Measurements from ENCODE around the gene SDC3. TPM values are rescaled to one million over a fixed set of nuclear protein-coding genes. Genes with fewer than 3 reads are reported as not detected.

SDC3 gene
- total RNA-seq, 2 experiments from 2014 or later = not detected

DNA sequence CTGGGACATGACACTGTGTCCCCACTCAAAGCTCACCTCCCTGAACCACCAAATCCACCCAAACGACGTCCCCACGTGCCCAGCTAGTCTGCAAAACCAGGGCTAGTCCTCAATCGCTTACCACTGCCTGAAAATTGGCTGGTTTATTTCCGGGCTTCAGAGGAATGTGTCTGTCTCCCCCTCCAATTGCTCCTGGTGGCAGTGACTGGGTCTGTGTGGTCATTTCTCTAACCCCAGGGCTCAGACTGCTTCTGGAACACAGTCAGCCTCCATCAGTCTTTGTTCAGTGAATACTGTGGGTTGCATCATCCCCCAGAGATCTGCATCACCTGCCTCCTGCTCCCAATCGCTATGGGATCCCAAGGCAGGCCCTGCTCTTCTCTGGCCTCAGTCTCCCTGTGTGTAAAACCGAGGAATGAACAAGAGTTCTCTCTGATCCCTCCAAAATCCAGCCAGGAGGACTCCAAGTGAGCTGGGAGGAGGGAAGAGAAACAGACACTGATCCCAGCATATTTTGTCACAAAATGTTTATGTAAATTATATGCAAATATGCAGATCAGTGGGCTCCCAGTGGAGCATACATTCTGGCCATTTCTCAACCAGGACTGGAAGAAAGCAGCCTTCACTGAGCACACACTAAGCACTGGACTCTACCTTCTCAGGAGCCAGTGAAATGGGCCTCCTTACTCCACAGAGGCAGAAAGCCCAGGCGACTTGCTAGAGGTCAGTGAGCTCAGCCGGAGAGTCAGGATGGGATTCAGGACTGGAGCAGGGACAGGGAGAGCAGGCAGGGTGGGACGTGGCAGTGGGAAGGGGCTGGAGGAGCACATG lies 20.9 kb downstream of the SDC3 start:
- no peaks in the 10 kb centered on the region for H3K9me3 Mint-ChIP-seq
- CTCF ChIA-PET = no interaction called here
- no peak overlapping the region for H3K4me3 Mint-ChIP-seq
- H3K4me1 Mint-ChIP-seq = no peaks in the 10 kb centered on the region
- no peak overlapping the region for H3K27ac Mint-ChIP-seq
- no peaks in the 10 kb centered on the region for H3K36me3 Mint-ChIP-seq (ENCODE audit: low read depth)
- no peak for DNase-seq
- POLR2A ChIA-PET = no interaction called here
- H3K27me3 Mint-ChIP-seq = peaks cover 13% of the 10 kb centered on the region

DNA sequence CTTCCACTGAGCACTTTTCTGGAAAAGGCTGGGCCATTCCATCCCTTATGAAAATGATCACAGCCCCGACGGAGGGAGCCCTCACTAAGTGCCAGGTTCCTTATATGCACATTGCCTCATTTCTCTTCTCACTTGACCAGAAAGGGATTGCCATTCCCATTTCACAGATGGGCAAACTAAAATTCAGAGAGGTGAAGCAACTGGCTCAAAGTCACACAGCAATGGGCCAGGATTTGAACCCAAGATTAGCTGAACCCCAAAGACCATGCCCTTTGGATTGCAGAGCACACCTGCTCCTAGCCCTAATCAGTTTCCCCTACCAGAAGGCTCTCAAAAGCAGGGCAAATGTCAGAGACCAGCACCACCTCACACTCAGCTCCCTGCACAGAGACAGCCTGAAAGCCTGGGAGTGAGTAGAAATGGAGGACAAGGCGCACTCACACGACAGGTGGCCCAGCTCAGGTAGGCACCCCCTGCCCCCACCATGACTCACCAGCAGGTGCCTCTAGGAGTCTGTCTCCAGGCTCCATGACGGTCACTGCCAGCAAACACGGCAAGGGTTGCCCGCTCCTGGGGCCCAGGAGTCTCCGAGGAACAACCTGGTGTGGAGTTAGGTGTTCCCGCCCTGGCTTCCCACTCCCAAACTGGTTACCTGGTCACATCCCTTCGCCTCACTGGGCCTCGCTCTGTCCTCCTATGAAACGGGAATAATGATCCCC lies 21.7 kb downstream of the SDC3 start:
- no peaks in the 10 kb centered on the region for H3K9me3 Mint-ChIP-seq
- DNase-seq = no peak
- H3K27ac Mint-ChIP-seq = no peak overlapping the region
- no peaks in the 10 kb centered on the region for H3K4me1 Mint-ChIP-seq
- ChIA-PET CTCF (no interaction called here), POLR2A (no interaction called here)
- no peaks in the 10 kb centered on the region for H3K36me3 Mint-ChIP-seq (ENCODE audit: low read depth)
- no peak overlapping the region for H3K4me3 Mint-ChIP-seq
- H3K27me3 Mint-ChIP-seq = peaks cover 16% of the 10 kb centered on the region

- CTCF ChIA-PET = no interaction called here
- Mint-ChIP-seq H3K27ac (no peak overlapping the region), H3K9me3 (no peaks in the 10 kb centered on the region)
Observed at GRCh38 chr1:30885570-30886522, 22.7 kb downstream of the SDC3 start.

GRCh38 chr1:30884723-30885122 lies 23.8 kb downstream of the SDC3 start:
- H3K36me3 Mint-ChIP-seq (ENCODE audit: low read depth) = no peaks in the 10 kb centered on the region
- peaks cover 28% of the 10 kb centered on the region for H3K27me3 Mint-ChIP-seq
- H3K27ac Mint-ChIP-seq = no peak overlapping the region
- no peaks in the 10 kb centered on the region for H3K4me1 Mint-ChIP-seq
- no peak overlapping the region for H3K4me3 Mint-ChIP-seq
- DNase-seq = no peak
- CTCF ChIA-PET = interaction anchor here (0.8 kb wide), 1 partner anchor 83 kb away, joined by 3 read pairs; no protein-coding TSS in a partner anchor
- no peaks in the 10 kb centered on the region for H3K9me3 Mint-ChIP-seq
- POLR2A ChIA-PET = no interaction called here

More at GRCh38 chr1:30885570-30886522, 22.7 kb downstream of the SDC3 start:
- no peak for DNase-seq
- Mint-ChIP-seq H3K4me1 (no peaks in the 10 kb centered on the region), H3K27me3 (peaks cover 23% of the 10 kb centered on the region), H3K36me3 (ENCODE audit: low read depth) (no peaks in the 10 kb centered on the region), H3K4me3 (no peak overlapping the region)
- POLR2A ChIA-PET = no interaction called here

GRCh38 chr1:30883389-30884172 lies 25.0 kb downstream of the SDC3 start:
- H3K9me3 Mint-ChIP-seq = no peaks in the 10 kb centered on the region
- CTCF ChIA-PET = no interaction called here
- no peaks in the 10 kb centered on the region for H3K4me1 Mint-ChIP-seq

GRCh38 chr1:30882678-30883388 lies 25.7 kb downstream of the SDC3 start:
- H3K27me3 Mint-ChIP-seq = peaks cover 36% of the 10 kb centered on the region
- H3K36me3 Mint-ChIP-seq (ENCODE audit: low read depth) = no peaks in the 10 kb centered on the region

More at GRCh38 chr1:30883389-30884172, 25.0 kb downstream of the SDC3 start:
- Mint-ChIP-seq H3K27me3 (peaks cover 33% of the 10 kb centered on the region), H3K27ac (no peak overlapping the region), H3K36me3 (ENCODE audit: low read depth) (no peaks in the 10 kb centered on the region), H3K4me3 (no peak overlapping the region)
- POLR2A ChIA-PET = no interaction called here
- no peak for DNase-seq

GRCh38 chr1:30881319-30882181 lies 27.0 kb downstream of the SDC3 start:
- ChIA-PET CTCF (no interaction called here), POLR2A (no interaction called here)
- H3K4me1 Mint-ChIP-seq = no peaks in the 10 kb centered on the region
- peaks cover 39% of the 10 kb centered on the region for H3K27me3 Mint-ChIP-seq
- no peak overlapping the region for H3K27ac Mint-ChIP-seq
- no peaks in the 10 kb centered on the region for H3K9me3 Mint-ChIP-seq
- no peak overlapping the region for H3K4me3 Mint-ChIP-seq
- DNase-seq = no peak
- no peaks in the 10 kb centered on the region for H3K36me3 Mint-ChIP-seq (ENCODE audit: low read depth)

More at GRCh38 chr1:30882678-30883388, 25.7 kb downstream of the SDC3 start:
- ChIA-PET POLR2A (no interaction called here), CTCF (no interaction called here)
- H3K4me3 Mint-ChIP-seq = no peak overlapping the region
- DNase-seq = no peak
- H3K27ac Mint-ChIP-seq = no peak overlapping the region
- no peaks in the 10 kb centered on the region for H3K9me3 Mint-ChIP-seq
- H3K4me1 Mint-ChIP-seq = no peaks in the 10 kb centered on the region

GRCh38 chr1:30880678-30881318 lies 27.8 kb downstream of the SDC3 start:
- no peaks in the 10 kb centered on the region for H3K9me3 Mint-ChIP-seq
- ChIA-PET CTCF (no interaction called here), POLR2A (no interaction called here)
- H3K27me3 Mint-ChIP-seq = peaks cover 37% of the 10 kb centered on the region
- DNase-seq = no peak
- H3K27ac Mint-ChIP-seq = no peak overlapping the region
- no peaks in the 10 kb centered on the region for H3K36me3 Mint-ChIP-seq (ENCODE audit: low read depth)
- H3K4me1 Mint-ChIP-seq = no peaks in the 10 kb centered on the region
- no peak overlapping the region for H3K4me3 Mint-ChIP-seq

DNA sequence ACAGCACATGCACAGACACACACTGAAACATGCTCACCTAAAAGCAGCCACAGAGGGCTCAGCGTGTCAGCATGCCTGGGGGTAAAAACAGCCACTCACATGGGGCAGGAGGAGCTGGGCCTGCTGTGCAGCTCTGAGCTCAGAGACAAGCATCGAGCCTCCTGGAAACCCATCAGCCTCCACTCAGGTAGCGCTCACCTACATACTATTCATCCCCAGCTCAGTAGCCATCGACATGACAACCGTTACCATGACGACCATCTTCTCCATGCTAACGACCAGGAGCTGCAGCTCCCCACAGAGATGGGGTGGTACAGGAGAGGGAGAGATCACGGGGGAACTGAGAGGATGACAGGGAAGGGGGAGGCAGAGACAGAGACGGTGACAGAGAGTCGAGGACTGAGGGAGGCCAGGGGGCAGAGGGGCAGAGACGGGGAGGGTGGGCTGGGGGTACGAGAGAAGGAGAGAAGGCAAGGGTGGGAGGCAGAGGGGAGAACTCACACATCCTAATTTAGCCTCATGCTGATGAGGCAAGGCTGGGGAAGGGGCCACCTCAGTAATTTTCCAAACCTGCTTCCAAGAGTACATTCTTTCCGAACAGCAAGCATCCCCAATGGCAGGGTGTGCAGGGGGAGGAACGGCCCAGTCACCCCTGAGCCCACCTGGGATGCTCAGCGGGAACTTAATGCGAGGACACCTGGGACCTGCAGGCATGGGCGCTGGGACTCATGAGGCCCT lies 28.4 kb downstream of the SDC3 start:
- H3K4me3 Mint-ChIP-seq = no peak overlapping the region
- ChIA-PET CTCF (no interaction called here), POLR2A (no interaction called here)
- no peak overlapping the region for H3K27ac Mint-ChIP-seq
- no peak for DNase-seq
- peaks cover 39% of the 10 kb centered on the region for H3K27me3 Mint-ChIP-seq
- H3K4me1 Mint-ChIP-seq = no peaks in the 10 kb centered on the region
- H3K9me3 Mint-ChIP-seq = no peaks in the 10 kb centered on the region
- H3K36me3 Mint-ChIP-seq (ENCODE audit: low read depth) = no peaks in the 10 kb centered on the region

DNA sequence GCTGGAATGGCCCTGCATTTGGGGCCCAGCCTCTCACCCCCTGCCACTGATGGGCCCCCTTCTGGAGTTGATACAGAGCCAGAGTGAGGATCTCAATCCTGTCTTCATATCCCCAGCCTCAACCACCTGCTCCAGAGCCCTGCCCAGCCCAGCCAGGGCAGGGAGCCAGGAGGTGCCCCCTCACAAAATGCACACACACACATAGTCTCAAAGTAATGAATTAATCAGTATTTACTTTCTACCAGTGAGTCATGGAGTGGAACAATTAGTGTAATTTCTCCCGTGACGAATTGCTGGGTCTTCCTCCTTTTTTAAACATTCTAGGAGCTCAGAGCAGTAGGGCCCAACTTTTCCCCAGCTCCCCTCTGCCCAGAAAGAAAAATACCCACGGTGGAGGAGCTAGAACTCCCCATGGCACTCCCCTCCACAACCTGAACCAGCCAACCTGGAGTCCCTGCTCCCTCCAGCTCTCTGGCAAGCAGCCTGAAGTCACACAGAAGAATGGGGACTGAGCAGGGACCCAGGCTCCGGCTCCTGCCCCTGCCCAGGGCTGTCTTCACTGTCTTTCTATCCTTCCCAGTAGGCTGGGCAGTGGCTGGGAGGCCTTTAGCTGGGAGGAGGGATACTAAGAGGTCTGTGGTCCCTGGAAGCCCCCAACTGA lies 29.3 kb downstream of the SDC3 start:
- ChIA-PET POLR2A (no interaction called here), CTCF (no interaction called here)
- Mint-ChIP-seq H3K27ac (no peak overlapping the region), H3K4me1 (no peaks in the 10 kb centered on the region), H3K36me3 (ENCODE audit: low read depth) (no peaks in the 10 kb centered on the region), H3K4me3 (no peak overlapping the region), H3K27me3 (peaks cover 39% of the 10 kb centered on the region), H3K9me3 (no peaks in the 10 kb centered on the region)
- DNase-seq = no peak

All from activated CD4-positive, alpha-beta memory T cell treated with anti-CD3 and anti-CD28 coated beads, Interleukin-2, amount 10 ng/mL, durations not matched to agents 7 days and 5 days (primary cell).